Activated naive CD4-positive, alpha-beta T cell treated with anti-CD3 and anti-CD28 coated beads for 36 hours (primary cell): ENCODE results near the gene SAP25. TPM values are rescaled to one million over a fixed set of nuclear protein-coding genes. Genes with fewer than 3 reads are reported as not detected.

Experiments
- CTCF ChIA-PET: fragments of 350-600 bp; sonication (Branson Sonifier 250); formaldehyde crosslinking; loops from one replicate; lab custom pipeline; 2021; ENCODE audit warnings: antibody characterized with exemption; lab: Charles Lee
- DNase-seq: peaks from one replicate; pipeline ENCODE4 v3.0.0-alpha.2; 2020
- H3K27ac Mint-ChIP-seq: one replicate; pipeline ENCODE4 v1.8.0; 2021; ENCODE audit warnings: mild to moderate bottlenecking, mixed read lengths
- H3K27me3 Mint-ChIP-seq: one replicate; pipeline ENCODE4 v1.8.0; 2021; ENCODE audit warnings: low read depth, mixed read lengths
- H3K36me3 Mint-ChIP-seq: one replicate; pipeline ENCODE4 v1.8.0; 2021; ENCODE audit warnings: low read depth, mixed read lengths
- H3K4me1 Mint-ChIP-seq: one replicate; pipeline ENCODE4 v1.8.0; 2021; ENCODE audit warnings: low read depth, mixed read lengths
- H3K4me3 Mint-ChIP-seq: one replicate; pipeline ENCODE4 v1.8.0; 2021; ENCODE audit warnings: mild to moderate bottlenecking, moderate library complexity, mixed read lengths
- H3K9me3 Mint-ChIP-seq: one replicate; pipeline ENCODE4 v1.8.0; 2021; ENCODE audit warnings: mixed read lengths
- intact Hi-C: fragments of 100-400 bp; cut with micrococcal nuclease; formaldehyde crosslinking; loops from one replicate; pipeline ENCODE4 v1.15.1; 2023
- total RNA-seq, 2 experiments: library from RNA; stranded (reverse); gene quantifications; one replicate each; pipeline ENCODE4 v1.2.3, GENCODE V29; 2021

The SAP25 gene
- 10 to 100 TPM; 13.7 to 15.7 TPM for total RNA-seq

GRCh38 chr7:100573691-100574361 lies at the start of gene SAP25:
Gene SAP25, minus strand, starts transcription at chr7:100573900. Its CDS starts 158 bp downstream, at chr7:100573742.
- CTCF ChIA-PET, result interaction anchor here (1.4 kb wide), 2 partner anchors 10 to 92 kb away, joined by 3 to 6 read pairs; no protein-coding TSS in a partner anchor
- no peak within 1 kb of the TSS for H3K27ac Mint-ChIP-seq
- peaks cover 18% of the 10 kb centered on the region for H3K4me1 Mint-ChIP-seq
- intact Hi-C loops, result no loop called here
- H3K4me3 Mint-ChIP-seq, result no peak within 1 kb of the TSS
- no peaks in the 10 kb centered on the region for H3K9me3 Mint-ChIP-seq
- no peaks in the 10 kb centered on the region for H3K27me3 Mint-ChIP-seq
- H3K36me3 Mint-ChIP-seq, result peaks cover 13% of the 10 kb centered on the region
- DNase-seq, result no peak

DNA sequence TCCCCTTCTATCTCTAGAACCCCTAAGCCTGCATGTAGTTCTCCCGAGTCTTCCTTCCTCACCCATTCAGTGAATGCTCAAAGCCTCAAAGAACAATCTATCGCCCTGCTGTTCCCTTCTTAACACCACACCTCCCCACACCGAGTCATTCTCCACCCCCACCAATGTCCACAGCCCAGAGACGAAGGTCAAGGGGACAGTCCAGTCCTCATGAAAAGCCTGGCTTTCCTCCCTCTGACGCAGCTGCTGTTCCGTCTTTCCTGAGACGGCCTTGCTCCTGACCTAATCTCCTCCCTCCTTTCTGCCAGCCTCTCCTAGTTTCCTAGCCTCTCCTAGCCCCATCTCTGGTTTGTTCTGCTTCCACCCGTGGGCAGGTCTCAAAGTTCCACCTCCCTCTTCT lies 47.9 kb upstream of the SAP25 start:
- no peaks in the 10 kb centered on the region for H3K36me3 Mint-ChIP-seq

DNA sequence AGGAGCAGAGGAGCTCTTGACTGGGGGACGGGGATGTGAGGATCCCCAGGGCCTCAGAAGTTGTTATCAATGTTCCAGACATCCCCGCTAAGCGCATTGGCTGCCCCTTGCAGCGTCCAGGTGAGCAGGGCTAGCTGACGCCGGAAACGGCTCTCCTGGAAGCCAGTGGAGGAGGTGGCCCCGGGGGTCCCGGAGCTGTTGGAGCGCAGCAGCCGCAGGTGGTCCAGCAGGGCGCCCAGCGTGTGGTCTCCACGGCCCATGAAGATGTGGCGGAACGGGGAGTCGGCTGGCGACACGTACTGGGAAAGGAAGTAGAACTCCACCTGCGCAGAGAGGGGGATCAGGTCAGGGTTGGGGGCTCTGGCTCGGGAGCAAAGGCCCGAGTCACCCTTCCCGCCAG lies 47.1 kb upstream of the SAP25 start:
- no peaks in the 10 kb centered on the region for H3K27me3 Mint-ChIP-seq
- no peak overlapping the region for H3K27ac Mint-ChIP-seq

More for the DNA sequence above, 47.9 kb upstream of the SAP25 start:
- no peak for DNase-seq
- intact Hi-C loops, result no loop called here
- Mint-ChIP-seq H3K9me3 (no peaks in the 10 kb centered on the region), H3K4me1 (peaks cover 8% of the 10 kb centered on the region), H3K27me3 (no peaks in the 10 kb centered on the region), H3K27ac (no peak overlapping the region), H3K4me3 (no peak overlapping the region)
- CTCF ChIA-PET, result interaction anchor here (0.8 to 1.3 kb wide), 2 partner anchors 11 to 35 kb away, joined by 3 to 5 read pairs; partner anchors contain the start of genes FBXO24 and LRCH4

GRCh38 chr7:100620239-100620638 lies 46.5 kb upstream of the SAP25 start:
- Mint-ChIP-seq H3K27ac (no peak overlapping the region), H3K4me1 (no peaks in the 10 kb centered on the region), H3K36me3 (no peaks in the 10 kb centered on the region), H3K27me3 (no peaks in the 10 kb centered on the region), H3K4me3 (no peak overlapping the region), H3K9me3 (no peaks in the 10 kb centered on the region)
- CTCF ChIA-PET, result interaction anchor here (0.7 to 1.4 kb wide), 3 partner anchors 14 to 85 kb away, joined by 3 to 4 read pairs (median 3); partner anchors contain the start of gene POP7
- intact Hi-C loops, result no loop called here
- DNase-seq, result no peak

More for the DNA sequence above, 47.1 kb upstream of the SAP25 start:
- no peak for DNase-seq
- CTCF ChIA-PET, result interaction anchor here (0.7 to 1.1 kb wide), 2 partner anchors 14 to 70 kb away, joined by 3 read pairs; no protein-coding TSS in a partner anchor
- intact Hi-C loops, result no loop called here
- H3K4me3 Mint-ChIP-seq, result no peak overlapping the region
- no peaks in the 10 kb centered on the region for H3K36me3 Mint-ChIP-seq
- no peaks in the 10 kb centered on the region for H3K9me3 Mint-ChIP-seq
- peaks cover 2% of the 10 kb centered on the region for H3K4me1 Mint-ChIP-seq

DNA sequence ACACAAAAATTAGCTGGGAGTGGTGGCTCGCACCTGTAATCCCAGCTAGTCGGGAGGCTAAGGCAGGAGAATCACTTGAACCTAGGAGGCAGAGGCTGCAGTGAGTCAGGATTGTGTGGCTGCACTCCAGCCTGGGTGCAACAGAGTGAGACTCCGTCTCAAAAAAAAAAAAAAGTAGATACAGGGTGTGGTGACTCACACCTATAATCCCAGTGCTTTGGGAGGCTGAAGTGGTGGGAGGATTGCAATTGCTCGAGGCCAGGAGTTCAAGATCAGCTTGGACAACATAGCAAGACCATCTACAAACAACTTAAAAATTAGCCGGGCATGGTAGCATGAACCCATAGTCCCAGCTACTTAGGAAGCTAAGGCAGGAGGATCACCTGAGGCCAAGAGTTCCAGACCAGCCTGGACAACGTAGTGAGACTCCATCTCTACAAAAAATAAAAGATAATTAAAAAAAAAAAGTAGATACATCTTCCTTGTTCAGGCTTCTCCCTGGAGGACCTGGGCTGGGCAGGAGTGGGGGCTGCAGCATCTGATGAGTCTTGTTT lies 40.7 kb upstream of the SAP25 start:
- CTCF ChIA-PET, result interaction anchor here (0.9 to 3.9 kb wide), 7 partner anchors 15 to 137 kb away, joined by 3 to 20 read pairs (median 4); partner anchors contain the start of gene POP7
- Mint-ChIP-seq H3K4me3 (no peak overlapping the region), H3K27me3 (no peaks in the 10 kb centered on the region)

GRCh38 chr7:100613412-100614175 lies 39.9 kb upstream of the SAP25 start:
- intact Hi-C loops, result loop anchor here (2.0 to 5.0 kb wide), 2 partner anchors 61 to 274 kb away; partner anchors contain the start of gene UFSP1
- no peaks in the 10 kb centered on the region for H3K27me3 Mint-ChIP-seq
- CTCF ChIA-PET, result interaction anchor here (0.9 to 3.9 kb wide), 7 partner anchors 16 to 136 kb away, joined by 3 to 20 read pairs (median 5); partner anchors contain the start of gene POP7
- DNase-seq, result no peak
- no peak overlapping the region for H3K27ac Mint-ChIP-seq
- peak overlapping the region; percentile 73 for H3K4me3 Mint-ChIP-seq
- H3K4me1 Mint-ChIP-seq, result peaks cover 13% of the 10 kb centered on the region
- H3K36me3 Mint-ChIP-seq, result no peaks in the 10 kb centered on the region
- no peaks in the 10 kb centered on the region for H3K9me3 Mint-ChIP-seq

More for the DNA sequence above, 40.7 kb upstream of the SAP25 start:
- Mint-ChIP-seq H3K9me3 (no peaks in the 10 kb centered on the region), H3K27ac (no peak overlapping the region), H3K4me1 (peaks cover 13% of the 10 kb centered on the region), H3K36me3 (no peaks in the 10 kb centered on the region)
- intact Hi-C loops, result loop anchor here (5.0 kb wide), 1 partner anchor 273 kb away; the partner anchor contains the start of gene UFSP1
- DNase-seq, result no peak

- peak overlapping the region; percentile 98 for H3K4me3 Mint-ChIP-seq
- H3K9me3 Mint-ChIP-seq, result no peaks in the 10 kb centered on the region
- intact Hi-C loops, result loop anchor here (1.0 to 5.0 kb wide), 10 partner anchors 9 to 274 kb away; partner anchors contain the start of genes AGFG2, FBXO24, LRCH4 and MEPCE
- H3K4me1 Mint-ChIP-seq, result peaks cover 13% of the 10 kb centered on the region
- DNase-seq, result peak; percentile 51
- H3K27ac Mint-ChIP-seq, result peak overlapping the region; percentile 31
- CTCF ChIA-PET, result interaction anchor here (0.6 to 3.9 kb wide), 13 partner anchors 14 to 172 kb away, joined by 3 to 20 read pairs (median 4); partner anchors contain the start of gene POP7
- H3K36me3 Mint-ChIP-seq, result no peaks in the 10 kb centered on the region
- no peaks in the 10 kb centered on the region for H3K27me3 Mint-ChIP-seq
Observed at GRCh38 chr7:100612730-100613390, 39.2 kb upstream of the SAP25 start.

DNA sequence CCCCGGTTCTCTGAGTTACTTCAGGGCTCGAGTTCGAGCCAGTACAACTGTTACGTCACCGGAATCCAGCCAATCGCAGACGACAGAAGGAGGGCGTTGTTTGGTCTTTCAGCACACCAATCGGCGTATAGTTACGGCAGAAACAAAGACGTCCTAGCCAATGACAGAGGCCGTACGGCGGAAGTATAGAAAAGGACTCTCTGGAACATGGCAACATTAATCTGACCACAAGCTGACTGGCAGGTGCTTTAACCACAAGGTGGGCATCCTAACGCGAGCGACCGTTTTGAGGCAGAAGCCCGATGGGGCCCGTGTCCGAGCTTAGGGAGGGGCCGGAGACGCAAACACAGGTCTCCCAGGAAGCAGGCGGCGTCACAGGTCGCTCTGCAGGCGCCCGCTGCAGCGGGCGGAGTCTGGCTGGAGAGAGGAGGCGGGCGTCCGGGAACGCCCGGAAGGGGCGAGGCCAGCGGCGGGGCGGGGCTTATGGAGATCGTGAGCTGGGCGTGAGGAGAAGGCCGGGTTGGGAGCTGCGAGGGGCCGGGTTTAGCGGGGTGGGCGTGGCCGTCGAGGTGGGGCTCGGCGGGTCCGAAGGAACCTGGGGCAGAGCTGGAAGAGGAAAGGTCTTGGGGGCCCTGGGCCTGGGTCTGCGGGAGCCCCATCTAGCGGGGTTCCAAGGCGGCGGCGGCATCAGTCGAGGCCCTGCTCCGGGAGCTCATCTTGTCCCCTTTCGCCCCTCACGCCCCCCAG lies 38.5 kb upstream of the SAP25 start, which contains the start of gene MOSPD3:
MOSPD3 (plus strand) TSS at position 558 of the 747 bp plus-strand sequence. CDS start 252 bp downstream, outside the sequence.
- Mint-ChIP-seq H3K36me3 (no peaks in the 10 kb centered on the region), H3K4me3 (peak within 1 kb of the TSS; percentile 98), H3K27me3 (no peaks in the 10 kb centered on the region), H3K4me1 (peaks cover 13% of the 10 kb centered on the region), H3K9me3 (no peaks in the 10 kb centered on the region), H3K27ac (peak within 1 kb of the TSS; percentile 99)
- intact Hi-C loops, result loop anchor here (1.0 to 5.0 kb wide), 10 partner anchors 8 to 275 kb away; partner anchors contain the start of genes AGFG2, FBXO24, LRCH4 and MEPCE
- CTCF ChIA-PET, result interaction anchor here (0.6 to 3.9 kb wide), 11 partner anchors 15 to 171 kb away, joined by 3 to 20 read pairs (median 4); partner anchors contain the start of gene POP7
- peak; percentile 99 for DNase-seq

GRCh38 chr7:100609958-100610357 lies 36.3 kb upstream of the SAP25 start:
- H3K36me3 Mint-ChIP-seq, result no peaks in the 10 kb centered on the region
- H3K4me3 Mint-ChIP-seq, result no peak overlapping the region
- peaks cover 18% of the 10 kb centered on the region for H3K4me1 Mint-ChIP-seq
- no peaks in the 10 kb centered on the region for H3K9me3 Mint-ChIP-seq
- no peaks in the 10 kb centered on the region for H3K27me3 Mint-ChIP-seq
- CTCF ChIA-PET, result interaction anchor here (0.6 to 1.6 kb wide), 2 partner anchors 24 to 28 kb away, joined by 3 to 4 read pairs; no protein-coding TSS in a partner anchor
- no peak overlapping the region for H3K27ac Mint-ChIP-seq
- DNase-seq, result no peak
- intact Hi-C loops, result loop anchor here (5.0 kb wide), 1 partner anchor 277 kb away; the partner anchor contains the start of gene UFSP1

DNA sequence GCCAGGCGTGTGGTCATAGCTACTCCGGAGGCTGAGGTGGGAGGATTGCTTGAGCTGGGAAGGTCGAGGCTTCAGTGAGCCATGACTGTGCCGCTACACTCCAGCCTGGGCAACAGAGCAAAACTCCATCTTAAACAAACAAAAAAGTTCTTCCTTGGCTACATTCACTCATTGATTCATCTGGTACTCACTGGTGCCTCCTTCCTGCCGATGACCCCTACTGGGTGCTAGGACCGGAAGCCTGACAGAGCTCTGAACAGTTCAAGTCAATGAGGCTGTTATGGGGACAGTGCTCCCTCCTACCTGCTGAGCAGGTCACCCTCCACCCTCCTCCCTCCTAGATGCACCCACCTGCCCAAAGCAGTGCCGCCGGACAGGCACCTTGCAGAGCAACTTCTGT lies 33.4 kb upstream of the SAP25 start:
- Mint-ChIP-seq H3K27me3 (no peaks in the 10 kb centered on the region), H3K36me3 (no peaks in the 10 kb centered on the region), H3K4me3 (no peak overlapping the region), H3K4me1 (peaks cover 12% of the 10 kb centered on the region), H3K9me3 (no peaks in the 10 kb centered on the region), H3K27ac (no peak overlapping the region)
- DNase-seq, result no peak
- intact Hi-C loops, result no loop called here
- CTCF ChIA-PET, result interaction anchor here (0.6 to 1.0 kb wide), 2 partner anchors 9 to 27 kb away, joined by 3 read pairs; no protein-coding TSS in a partner anchor
